Measurements from ENCODE around the gene ZRANB3.

DNA sequence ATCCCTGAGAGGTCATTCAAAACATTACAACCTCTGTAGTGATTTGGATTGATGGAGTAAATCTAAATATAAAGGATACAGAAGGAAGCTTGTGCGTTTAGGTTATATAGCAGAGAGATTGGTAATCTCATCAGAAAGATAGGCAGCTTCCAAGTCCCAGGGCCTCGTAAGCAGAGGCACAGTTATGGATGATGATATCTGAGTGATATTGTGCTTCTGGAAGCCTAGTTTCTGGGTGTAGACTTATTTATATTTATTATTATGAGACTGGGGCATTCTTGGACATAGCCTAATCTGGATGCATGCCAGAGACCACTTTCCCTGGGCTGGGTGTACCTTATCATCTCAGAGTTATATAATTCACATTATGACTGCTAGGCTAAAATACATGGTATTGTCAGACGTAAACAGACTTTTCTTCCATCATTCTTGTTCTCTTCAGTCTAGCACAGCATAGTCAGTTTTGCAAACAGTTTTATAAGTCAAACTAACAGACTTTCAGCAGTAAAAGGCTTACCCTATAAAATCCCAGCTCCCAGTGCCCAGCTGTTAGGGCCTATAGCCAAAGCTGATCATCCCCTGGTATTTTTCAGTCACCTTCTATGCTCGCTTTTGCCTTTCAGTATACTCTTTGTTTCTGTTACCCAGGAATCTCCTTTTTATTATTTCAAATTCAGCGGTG, 431.1 kb downstream of the ZRANB3 start:
- no peak for TF ChIP-seq POLR2A (IDR thresholded peaks at IDR 0.05)
- TF ChIP-seq, protein P1, sequence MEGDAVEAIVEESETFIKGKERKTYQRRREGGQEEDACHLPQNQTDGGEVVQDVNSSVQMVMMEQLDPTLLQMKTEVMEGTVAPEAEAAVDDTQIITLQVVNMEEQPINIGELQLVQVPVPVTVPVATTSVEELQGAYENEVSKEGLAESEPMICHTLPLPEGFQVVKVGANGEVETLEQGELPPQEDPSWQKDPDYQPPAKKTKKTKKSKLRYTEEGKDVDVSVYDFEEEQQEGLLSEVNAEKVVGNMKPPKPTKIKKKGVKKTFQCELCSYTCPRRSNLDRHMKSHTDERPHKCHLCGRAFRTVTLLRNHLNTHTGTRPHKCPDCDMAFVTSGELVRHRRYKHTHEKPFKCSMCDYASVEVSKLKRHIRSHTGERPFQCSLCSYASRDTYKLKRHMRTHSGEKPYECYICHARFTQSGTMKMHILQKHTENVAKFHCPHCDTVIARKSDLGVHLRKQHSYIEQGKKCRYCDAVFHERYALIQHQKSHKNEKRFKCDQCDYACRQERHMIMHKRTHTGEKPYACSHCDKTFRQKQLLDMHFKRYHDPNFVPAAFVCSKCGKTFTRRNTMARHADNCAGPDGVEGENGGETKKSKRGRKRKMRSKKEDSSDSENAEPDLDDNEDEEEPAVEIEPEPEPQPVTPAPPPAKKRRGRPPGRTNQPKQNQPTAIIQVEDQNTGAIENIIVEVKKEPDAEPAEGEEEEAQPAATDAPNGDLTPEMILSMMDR (IDR thresholded peaks at IDR 0.05), result no peak
